HG03354 (cell line): Measurements from ENCODE around the gene STX8.

Experiments
- ATAC-seq: cut with Tn5 transposase; IDR thresholded peaks from one replicate; pipeline ENCODE4 v1.9.1; 2021; ENCODE audit warnings: mild to moderate bottlenecking; ENCODE audit not compliant: unreplicated experiment, poor library complexity, severe bottlenecking

The STX8 gene

DNA sequence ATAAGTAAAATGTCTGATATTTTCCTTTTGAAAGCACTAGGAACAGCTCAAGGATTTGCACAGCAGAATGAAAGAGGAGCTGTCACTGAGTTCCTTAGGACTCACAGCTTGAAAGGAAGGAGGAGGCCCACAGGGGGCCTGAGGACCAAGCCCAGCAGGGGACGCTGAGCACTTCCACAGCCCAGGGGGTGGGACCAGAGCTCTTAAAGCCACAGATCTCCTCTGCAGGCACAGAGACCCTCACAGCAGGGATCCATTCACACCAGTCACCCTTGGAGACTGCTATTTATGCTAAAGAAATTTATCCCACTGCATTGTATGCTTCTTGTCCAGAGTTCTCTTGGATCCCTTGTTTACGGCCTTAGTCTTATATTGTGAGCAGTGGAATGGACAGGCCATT lies 253.3 kb downstream of the STX8 start:
- ATAC-seq = no peak

- ATAC-seq = no peak
These were observed 253.7 kb downstream of the STX8 start for GRCh38 chr17:9321890-9322289.

GRCh38 chr17:9315360-9315759 lies 260.3 kb downstream of the STX8 start:
- ATAC-seq = no peak

DNA sequence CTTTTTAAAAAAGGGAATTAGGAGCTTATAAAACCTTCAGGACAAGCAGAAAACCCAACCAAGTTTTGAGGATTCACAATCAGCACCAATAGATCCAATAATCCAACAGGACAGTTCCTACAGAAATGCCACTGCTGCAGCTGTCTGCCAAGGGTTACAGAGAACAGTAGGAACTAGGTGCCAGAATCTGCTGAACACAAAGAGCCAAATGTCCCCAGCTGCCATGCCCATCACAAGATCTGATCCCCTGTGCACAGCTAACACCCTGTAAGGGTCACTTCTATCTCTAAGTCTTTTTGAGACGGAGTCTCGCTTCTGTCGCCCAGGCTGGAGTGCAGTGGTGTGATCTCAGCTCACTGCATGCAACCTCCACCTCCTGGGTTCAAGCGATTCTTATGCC lies 262.3 kb downstream of the STX8 start:
- no peak for ATAC-seq

DNA sequence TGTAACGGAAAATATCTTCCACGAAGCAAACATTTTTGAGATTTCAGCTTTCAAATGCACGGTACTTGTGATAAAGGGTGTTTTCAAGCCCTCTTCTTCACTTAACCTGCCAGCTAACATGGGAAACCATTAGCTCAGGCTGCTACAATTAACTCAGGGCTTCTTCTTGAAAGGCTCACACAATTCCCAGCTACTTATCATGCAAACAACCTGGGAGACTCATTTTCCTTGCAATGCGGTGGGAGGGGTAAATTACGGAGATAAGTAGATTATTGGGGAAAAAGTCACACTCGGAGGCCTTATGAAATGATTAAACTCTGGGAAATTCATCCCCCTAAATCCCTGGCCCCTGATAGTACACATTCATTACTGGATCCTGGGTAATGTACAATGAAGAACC lies 266.4 kb downstream of the STX8 start:
- ATAC-seq = no peak

DNA sequence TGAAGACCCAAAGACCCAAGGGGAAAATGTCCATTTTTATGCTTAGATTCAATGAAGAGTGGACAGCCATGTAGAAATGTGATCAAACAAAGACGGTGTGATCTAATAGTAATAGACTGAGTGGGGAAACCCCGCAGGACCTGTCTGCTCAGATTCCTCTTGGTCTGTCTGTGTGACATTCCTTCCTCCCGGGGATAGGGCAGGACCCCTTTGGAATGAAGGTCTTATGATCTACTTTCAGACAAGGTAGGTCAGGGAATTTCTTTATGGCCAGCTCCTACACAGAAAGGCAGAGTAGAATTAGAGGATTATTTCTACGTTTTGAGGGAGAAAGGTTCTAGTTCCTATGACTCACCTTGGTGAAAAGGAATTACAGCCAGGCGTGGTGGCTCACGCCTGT lies 267.6 kb downstream of the STX8 start:
- no peak for ATAC-seq

- no peak for ATAC-seq
These were observed 268.2 kb downstream of the STX8 start for GRCh38 chr17:9307313-9307998.

DNA sequence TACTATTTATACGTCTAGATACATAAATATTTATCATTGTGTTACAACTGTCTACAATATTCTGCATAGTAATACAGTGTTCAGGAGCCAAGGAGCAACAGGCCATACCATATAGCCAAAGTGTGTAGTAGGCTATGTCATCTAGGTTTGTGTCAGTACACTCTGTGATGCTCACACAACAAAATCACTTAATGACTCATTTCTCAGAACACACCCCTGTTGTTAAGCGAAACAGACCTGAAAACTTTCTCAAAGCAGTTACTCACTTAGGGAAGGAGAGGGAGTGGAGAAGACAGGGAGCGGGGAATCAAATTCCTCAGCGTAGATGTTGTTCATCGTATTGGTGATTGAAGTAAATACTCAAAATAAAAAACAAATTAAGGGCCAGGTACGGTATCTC lies 269.5 kb downstream of the STX8 start:
- ATAC-seq = no peak

GRCh38 chr17:9299695-9300094 lies 275.9 kb downstream of the STX8 start:
- ATAC-seq = no peak

DNA sequence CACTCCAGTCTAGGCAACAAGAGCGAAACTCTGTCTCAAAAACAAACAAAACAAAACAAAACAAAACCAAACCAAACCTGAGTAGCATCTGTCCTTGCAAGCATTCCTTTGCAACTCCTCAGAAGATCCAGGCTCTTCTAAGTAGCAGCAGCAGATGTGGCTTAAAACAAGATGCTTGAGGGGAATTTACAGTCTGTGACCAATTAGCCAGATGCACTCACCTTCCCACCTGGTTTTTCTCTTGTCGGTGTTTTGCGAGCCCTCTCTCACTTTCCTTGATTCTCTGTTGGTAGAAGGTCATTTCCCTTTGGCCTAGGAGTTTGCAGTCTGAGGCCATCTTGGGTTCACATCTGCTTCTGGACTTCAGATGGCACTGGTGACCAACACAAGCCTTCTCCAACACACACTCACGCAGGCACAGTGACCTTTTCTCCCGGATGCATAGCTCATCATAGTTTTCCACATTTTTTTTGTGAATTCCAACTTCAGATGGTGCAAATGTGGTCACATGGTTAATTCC lies 276.8 kb downstream of the STX8 start:
- ATAC-seq = no peak

- no peak for ATAC-seq
These were observed 277.5 kb downstream of the STX8 start for GRCh38 chr17:9298135-9298534.

- no peak for ATAC-seq
These were observed 280.9 kb downstream of the STX8 start for GRCh38 chr17:9294661-9295210.

DNA sequence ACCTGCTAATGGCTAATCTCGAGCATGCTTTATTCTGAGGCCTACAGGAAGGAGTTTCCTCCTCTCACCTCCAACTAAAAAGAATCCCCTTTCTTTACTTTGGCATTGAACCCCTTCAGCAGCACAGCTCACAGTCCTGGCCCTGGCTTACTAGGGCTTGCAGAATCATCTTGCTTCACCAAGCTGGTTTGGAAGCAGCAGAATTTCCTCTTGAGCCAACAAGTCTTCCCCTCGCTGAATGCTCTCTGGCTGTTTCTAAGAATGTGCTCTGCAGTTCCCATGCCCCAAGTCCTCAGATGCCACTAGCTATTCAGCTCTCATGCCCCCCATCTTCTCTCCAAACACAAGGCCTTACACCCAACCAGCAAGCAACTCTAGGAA lies 283.1 kb downstream of the STX8 start:
- no peak for ATAC-seq

- no peak for ATAC-seq
These were observed 283.6 kb downstream of the STX8 start for GRCh38 chr17:9291912-9292560.

DNA sequence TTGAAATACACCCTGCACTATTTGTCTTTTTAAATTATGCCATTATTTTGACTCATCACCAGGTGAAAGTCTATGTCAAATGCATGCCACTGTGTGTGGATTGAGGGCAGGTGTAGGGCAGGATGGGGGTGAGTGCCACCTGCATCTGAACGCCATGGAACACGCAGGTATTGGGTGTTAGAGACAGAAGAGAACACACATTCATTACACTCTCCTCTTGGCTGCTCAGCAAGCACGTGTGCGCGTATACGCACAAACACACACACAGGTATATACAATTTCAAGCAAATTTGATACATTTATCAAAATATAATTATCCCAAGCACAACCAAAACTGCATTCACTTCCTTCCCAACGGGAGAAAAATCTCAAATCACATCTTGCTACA lies 285.4 kb downstream of the STX8 start:
- ATAC-seq = no peak

GRCh38 chr17:9287306-9287705 lies 288.3 kb downstream of the STX8 start:
- ATAC-seq = no peak

- ATAC-seq = no peak
These were observed 289.2 kb downstream of the STX8 start for GRCh38 chr17:9286434-9286833.

DNA sequence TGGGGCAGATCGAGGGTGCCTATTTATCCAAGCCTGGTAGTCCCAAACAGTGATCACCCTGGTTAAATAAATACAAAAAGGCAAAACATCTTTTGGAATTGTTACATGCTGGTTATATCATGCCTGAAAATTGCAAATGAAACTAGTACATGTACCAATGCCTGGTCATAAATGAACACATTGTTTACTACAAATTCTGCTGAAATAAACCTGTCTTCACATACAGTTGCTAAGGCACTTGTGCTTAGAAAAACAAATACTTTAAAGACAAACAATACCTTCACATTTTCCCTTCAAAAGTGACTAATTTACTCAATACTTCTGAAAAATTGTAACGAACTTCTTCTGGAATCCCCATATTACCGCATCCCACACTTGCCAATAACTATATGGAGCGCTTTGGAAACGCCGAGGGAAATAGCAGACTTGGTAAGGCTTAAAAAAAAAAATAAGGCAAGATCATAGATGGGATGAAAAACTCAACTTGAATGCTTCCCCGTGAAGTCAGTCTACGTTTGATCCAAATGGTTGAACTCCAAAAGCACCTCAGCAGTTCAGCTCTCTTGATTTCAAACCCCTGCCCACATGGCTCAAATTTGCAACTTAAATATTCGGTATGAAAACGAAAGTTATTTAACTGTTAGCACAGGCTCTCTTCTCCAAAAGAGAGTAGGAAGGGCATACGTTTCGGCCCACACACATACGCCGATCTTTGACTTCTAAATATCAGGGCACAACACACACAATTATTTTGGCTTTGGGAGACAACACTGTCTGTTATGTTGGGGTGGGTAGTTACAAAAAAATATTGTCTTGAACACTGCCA lies 289.8 kb downstream of the STX8 start:
- no peak for ATAC-seq

DNA sequence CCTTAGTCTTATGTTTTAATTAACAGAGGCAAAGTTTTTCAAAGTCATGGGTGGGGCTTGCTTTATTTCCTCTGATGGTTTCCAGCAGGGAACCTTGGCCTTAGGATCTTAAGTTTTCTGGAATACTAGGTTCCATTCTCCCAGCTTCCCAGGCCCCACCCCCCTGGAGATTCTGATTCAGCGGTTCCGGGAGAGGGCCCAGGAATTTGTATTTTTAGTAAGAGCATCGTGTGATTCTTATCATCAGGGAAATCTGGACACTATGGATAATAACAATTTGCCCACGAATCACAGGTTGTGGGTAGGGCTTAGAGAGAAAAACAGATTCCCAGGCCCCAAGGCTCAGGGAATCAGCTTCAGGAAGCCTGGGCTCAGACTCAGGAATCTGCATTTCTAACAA lies 290.7 kb downstream of the STX8 start:
- no peak for ATAC-seq

DNA sequence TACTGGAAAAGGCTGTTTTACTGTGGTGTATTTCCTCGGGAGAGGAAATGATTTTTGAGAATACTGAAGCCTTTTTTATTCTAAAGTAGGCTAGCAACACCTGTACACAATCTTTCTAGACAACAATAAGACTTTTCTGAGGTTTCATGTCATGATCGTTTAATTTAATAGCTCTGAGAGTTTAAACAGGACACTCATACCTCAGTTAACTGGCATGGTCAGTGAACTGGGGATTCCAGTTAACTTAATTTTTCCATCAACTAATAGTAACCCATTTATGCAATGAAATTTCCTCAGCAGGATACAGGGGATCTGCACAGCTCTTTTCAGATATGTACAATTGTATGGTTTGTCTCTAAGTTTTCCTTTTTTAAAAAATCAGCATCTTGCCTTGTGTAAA lies 291.7 kb downstream of the STX8 start:
- no peak for ATAC-seq
